ENCODE results near the gene TRIM37.
"Not testable (repeated sequence)": the region's sequence is repeated elsewhere in the genome, so short reads cannot be mapped to it uniquely, and the experiment has no call there.

Gene TRIM37

GRCh38 chr17:59094861-59095530 lies 11.7 kb downstream of the TRIM37 start:
- no peak overlapping the region for H3K4me3 ChIP-seq (ENCODE audit: low read depth, low read length)
- no peak for DNase-seq (ENCODE audit: low read depth)
- no peak for TF ChIP-seq CTCF (IDR thresholded peaks at IDR 0.05; ENCODE audit: insufficient read depth, low read depth, low read length, missing control alignments)

- H3K4me3 ChIP-seq (ENCODE audit: low read depth, low read length), result no peak overlapping the region
- peak; percentile 55 for DNase-seq (ENCODE audit: low read depth)
- no peak for TF ChIP-seq CTCF (IDR thresholded peaks at IDR 0.05; ENCODE audit: insufficient read depth, low read depth, low read length, missing control alignments)
Measured at GRCh38 chr17:59093702-59094231, 12.9 kb downstream of the TRIM37 start.

- TF ChIP-seq CTCF (IDR thresholded peaks at IDR 0.05; ENCODE audit: insufficient read depth, low read depth, low read length, missing control alignments), result no peak
- no peak for DNase-seq (ENCODE audit: low read depth)
- no peak overlapping the region for H3K4me3 ChIP-seq (ENCODE audit: low read depth, low read length)
Measured at GRCh38 chr17:59093145-59093701, 13.5 kb downstream of the TRIM37 start.

- not testable (repeated sequence) for DNase-seq (ENCODE audit: low read depth); H3K4me3 ChIP-seq (ENCODE audit: low read depth, low read length)
Measured at GRCh38 chr17:59090593-59090992, 16.1 kb downstream of the TRIM37 start.

- DNase-seq (ENCODE audit: low read depth), result no peak
- no peak overlapping the region for H3K4me3 ChIP-seq (ENCODE audit: low read depth, low read length)
- no peak for TF ChIP-seq CTCF (IDR thresholded peaks at IDR 0.05; ENCODE audit: insufficient read depth, low read depth, low read length, missing control alignments)
Measured at GRCh38 chr17:59084154-59084553, 22.5 kb downstream of the TRIM37 start.

GRCh38 chr17:59074494-59074893 lies 32.2 kb downstream of the TRIM37 start:
- DNase-seq (ENCODE audit: low read depth), result no peak

GRCh38 chr17:59073972-59074371 lies 32.7 kb downstream of the TRIM37 start:
- no peak for DNase-seq (ENCODE audit: low read depth)
- no peak for TF ChIP-seq CTCF (IDR thresholded peaks at IDR 0.05; ENCODE audit: insufficient read depth, low read depth, low read length, missing control alignments)

More at GRCh38 chr17:59074494-59074893, 32.2 kb downstream of the TRIM37 start:
- no peak for TF ChIP-seq CTCF (IDR thresholded peaks at IDR 0.05; ENCODE audit: insufficient read depth, low read depth, low read length, missing control alignments)
- H3K4me3 ChIP-seq (ENCODE audit: low read depth, low read length), result no peak overlapping the region

More at GRCh38 chr17:59073972-59074371, 32.7 kb downstream of the TRIM37 start:
- no peak overlapping the region for H3K4me3 ChIP-seq (ENCODE audit: low read depth, low read length)
